IPS-18a (cell line): ENCODE data around the gene RPS15.
A peak's percentile ranks its signal among the peaks of the same experiment; 100 is the strongest.

ENCODE experiments used
- H3K27ac ChIP-seq: one replicate; pipeline ENCODE4 v1.5.1; 2013; ENCODE audit warnings: low read length
- H3K27me3 ChIP-seq: one replicate; pipeline ENCODE4 v1.6.1; 2013; ENCODE audit warnings: mild to moderate bottlenecking, low read length; ENCODE audit not compliant: control insufficient read depth, insufficient read depth
- H3K36me3 ChIP-seq: one replicate; pipeline ENCODE4 v1.6.1; 2013; ENCODE audit warnings: low read depth, low read length; ENCODE audit not compliant: control insufficient read depth
- H3K4me1 ChIP-seq: one replicate; pipeline ENCODE4 v1.6.1; 2013; ENCODE audit warnings: low read depth, low read length; ENCODE audit not compliant: control insufficient read depth
- H3K4me3 ChIP-seq: one replicate; pipeline ENCODE4 v1.5.1; 2013; ENCODE audit warnings: low read length
- H3K9ac ChIP-seq: one replicate; pipeline ENCODE4 v1.6.1; 2013; ENCODE audit warnings: mild to moderate bottlenecking, low read length, moderate library complexity
- H3K9me3 ChIP-seq: one replicate; pipeline ENCODE4 v1.6.1; 2013; ENCODE audit warnings: low read depth, low read length; ENCODE audit not compliant: control insufficient read depth

The RPS15 gene

DNA sequence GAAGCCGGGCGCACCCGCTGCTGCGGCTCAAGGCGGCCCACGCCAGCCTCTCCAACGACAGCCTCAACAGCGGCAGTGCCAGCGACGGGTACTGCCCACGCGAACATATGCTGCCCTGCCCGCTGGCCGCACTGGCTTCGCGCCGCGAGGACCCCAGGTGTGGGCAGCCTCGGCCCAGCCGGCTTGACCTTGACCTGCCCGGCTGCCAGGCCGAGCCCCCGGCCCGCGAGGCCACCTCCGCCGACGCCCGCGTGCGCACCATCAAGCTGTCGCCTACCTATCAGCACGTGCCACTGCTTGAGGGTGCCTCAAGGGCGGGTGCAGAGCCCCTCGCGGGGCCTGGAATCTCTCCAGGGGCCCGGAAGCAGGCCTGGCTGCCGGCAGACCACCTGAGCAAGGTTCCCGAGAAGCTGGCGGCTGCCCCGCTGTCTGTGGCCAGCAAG, 27.8 kb downstream of the RPS15 start:
- Histone ChIP-seq H3K27me3 (peaks cover 80% of the 10 kb centered on the region), H3K9ac (no peak overlapping the region), H3K9me3 (no peaks in the 10 kb centered on the region), H3K36me3 (no peaks in the 10 kb centered on the region), H3K27ac (no peak overlapping the region), H3K4me1 (no peaks in the 10 kb centered on the region), H3K4me3 (no peak overlapping the region)

DNA sequence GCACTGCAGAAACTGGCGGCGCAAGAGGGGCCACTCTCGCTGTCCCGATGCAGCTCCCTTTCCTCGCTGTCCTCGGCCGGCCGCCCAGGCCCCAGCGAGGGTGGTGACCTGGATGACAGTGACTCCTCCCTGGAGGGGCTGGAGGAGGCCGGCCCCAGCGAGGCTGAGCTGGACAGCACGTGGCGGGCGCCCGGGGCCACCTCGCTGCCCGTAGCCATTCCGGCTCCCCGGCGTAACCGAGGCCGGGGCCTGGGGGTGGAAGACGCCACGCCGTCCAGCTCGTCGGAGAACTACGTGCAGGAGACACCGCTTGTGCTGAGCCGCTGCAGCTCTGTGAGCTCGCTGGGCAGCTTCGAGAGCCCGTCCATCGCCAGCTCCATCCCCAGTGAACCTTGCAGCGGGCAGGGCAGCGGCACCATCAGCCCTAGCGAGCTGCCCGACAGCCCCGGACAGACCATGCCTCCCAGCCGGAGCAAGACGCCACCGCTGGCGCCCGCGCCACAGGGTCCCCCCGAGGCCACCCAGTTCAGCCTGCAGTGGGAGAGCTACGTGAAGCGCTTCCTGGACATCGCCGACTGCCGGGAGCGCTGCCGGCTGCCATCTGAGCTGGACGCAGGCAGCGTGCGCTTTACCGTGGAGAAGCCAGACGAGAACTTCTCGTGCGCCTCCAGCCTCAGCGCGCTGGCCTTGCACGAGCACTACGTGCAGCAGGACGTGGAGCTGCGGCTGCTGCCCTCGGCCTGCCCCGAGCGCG, 28.4 kb downstream of the RPS15 start:
- peaks cover 86% of the 10 kb centered on the region for H3K27me3 ChIP-seq
- no peak overlapping the region for H3K9ac ChIP-seq
- no peaks in the 10 kb centered on the region for H3K9me3 ChIP-seq
- no peaks in the 10 kb centered on the region for H3K36me3 ChIP-seq
- H3K27ac ChIP-seq = no peak overlapping the region
- H3K4me1 ChIP-seq = no peaks in the 10 kb centered on the region
- H3K4me3 ChIP-seq = no peak overlapping the region

DNA sequence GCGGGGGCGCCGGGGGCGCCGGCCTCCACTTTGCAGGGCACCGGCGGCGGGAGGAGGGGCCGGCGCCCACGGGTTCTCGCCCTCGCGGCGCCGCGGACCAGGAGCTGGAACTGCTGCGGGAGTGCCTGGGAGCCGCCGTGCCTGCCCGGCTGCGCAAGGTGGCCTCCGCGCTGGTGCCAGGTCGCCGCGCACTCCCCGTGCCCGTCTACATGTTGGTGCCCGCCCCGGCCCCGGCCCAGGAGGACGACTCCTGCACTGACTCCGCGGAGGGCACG, 29.0 kb downstream of the RPS15 start:
- Histone ChIP-seq H3K4me1 (no peaks in the 10 kb centered on the region), H3K9ac (no peak overlapping the region), H3K36me3 (no peaks in the 10 kb centered on the region), H3K9me3 (no peaks in the 10 kb centered on the region), H3K4me3 (no peak overlapping the region), H3K27me3 (peaks cover 92% of the 10 kb centered on the region), H3K27ac (no peak overlapping the region)

DNA sequence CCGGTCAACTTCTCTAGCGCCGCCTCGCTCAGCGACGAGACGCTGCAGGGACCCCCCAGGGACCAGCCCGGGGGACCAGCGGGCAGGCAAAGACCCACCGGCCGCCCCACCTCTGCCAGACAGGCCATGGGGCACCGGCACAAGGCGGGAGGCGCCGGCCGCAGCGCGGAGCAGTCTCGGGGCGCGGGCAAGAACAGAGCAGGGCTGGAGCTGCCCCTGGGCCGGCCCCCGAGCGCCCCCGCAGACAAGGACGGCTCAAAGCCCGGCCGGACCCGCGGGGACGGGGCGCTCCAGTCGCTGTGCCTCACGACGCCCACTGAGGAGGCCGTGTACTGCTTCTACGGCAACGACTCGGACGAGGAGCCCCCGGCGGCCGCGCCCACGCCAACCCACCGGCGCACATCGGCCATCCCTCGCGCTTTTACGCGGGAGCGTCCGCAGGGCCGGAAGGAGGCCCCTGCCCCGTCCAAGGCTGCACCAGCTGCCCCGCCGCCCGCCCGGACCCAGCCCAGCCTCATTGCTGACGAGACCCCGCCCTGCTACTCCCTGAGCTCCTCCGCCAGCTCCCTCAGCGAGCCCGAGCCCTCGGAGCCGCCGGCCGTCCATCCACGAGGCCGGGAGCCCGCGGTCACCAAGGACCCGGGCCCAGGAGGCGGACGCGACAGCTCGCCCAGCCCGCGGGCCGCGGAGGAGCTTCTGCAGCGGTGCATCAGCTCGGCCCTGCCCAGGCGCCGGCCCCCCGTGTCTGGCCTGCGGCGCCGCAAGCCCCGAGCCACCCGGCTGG, 29.5 kb downstream of the RPS15 start:
- no peak overlapping the region for H3K4me3 ChIP-seq
- H3K36me3 ChIP-seq = no peaks in the 10 kb centered on the region
- no peaks in the 10 kb centered on the region for H3K9me3 ChIP-seq
- H3K27ac ChIP-seq = no peak overlapping the region
- peaks cover 97% of the 10 kb centered on the region for H3K27me3 ChIP-seq
- H3K4me1 ChIP-seq = no peaks in the 10 kb centered on the region
- H3K9ac ChIP-seq = no peak overlapping the region

DNA sequence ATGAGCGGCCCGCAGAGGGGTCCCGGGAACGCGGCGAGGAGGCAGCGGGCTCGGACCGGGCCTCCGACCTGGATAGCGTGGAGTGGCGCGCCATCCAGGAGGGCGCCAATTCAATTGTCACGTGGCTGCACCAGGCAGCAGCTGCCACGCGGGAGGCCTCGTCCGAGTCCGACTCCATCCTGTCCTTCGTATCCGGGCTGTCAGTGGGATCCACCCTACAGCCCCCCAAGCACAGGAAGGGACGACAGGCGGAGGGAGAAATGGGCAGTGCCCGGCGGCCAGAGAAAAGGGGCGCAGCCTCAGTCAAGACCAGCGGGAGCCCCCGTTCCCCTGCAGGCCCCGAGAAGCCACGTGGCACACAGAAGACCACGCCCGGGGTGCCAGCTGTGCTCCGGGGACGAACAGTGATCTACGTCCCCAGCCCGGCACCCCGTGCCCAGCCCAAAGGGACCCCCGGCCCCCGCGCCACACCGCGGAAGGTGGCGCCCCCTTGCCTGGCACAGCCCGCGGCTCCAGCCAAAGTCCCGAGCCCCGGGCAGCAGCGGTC, 30.2 kb downstream of the RPS15 start:
- Histone ChIP-seq H3K4me3 (no peak overlapping the region), H3K9ac (no peak overlapping the region), H3K4me1 (no peaks in the 10 kb centered on the region), H3K27me3 (peaks cover 99% of the 10 kb centered on the region), H3K9me3 (no peaks in the 10 kb centered on the region), H3K27ac (no peak overlapping the region), H3K36me3 (no peaks in the 10 kb centered on the region)

DNA sequence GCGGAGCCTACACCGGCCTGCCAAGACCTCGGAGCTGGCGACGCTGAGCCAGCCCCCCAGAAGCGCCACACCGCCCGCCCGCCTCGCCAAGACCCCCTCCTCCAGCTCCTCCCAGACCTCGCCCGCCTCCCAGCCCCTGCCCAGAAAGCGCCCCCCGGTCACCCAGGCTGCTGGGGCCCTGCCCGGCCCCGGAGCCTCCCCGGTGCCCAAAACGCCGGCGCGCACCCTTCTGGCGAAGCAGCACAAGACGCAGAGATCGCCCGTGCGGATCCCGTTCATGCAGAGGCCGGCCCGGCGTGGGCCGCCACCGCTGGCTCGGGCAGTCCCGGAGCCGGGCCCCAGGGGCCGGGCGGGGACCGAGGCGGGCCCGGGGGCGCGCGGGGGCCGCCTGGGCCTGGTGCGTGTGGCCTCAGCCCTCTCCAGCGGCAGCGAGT, 30.6 kb downstream of the RPS15 start:
- H3K36me3 ChIP-seq = no peaks in the 10 kb centered on the region
- H3K9ac ChIP-seq = no peak overlapping the region
- H3K27me3 ChIP-seq = peaks cover 100% of the 10 kb centered on the region
- H3K4me3 ChIP-seq = no peak overlapping the region
- H3K4me1 ChIP-seq = no peaks in the 10 kb centered on the region
- no peak overlapping the region for H3K27ac ChIP-seq
- H3K9me3 ChIP-seq = no peaks in the 10 kb centered on the region

DNA sequence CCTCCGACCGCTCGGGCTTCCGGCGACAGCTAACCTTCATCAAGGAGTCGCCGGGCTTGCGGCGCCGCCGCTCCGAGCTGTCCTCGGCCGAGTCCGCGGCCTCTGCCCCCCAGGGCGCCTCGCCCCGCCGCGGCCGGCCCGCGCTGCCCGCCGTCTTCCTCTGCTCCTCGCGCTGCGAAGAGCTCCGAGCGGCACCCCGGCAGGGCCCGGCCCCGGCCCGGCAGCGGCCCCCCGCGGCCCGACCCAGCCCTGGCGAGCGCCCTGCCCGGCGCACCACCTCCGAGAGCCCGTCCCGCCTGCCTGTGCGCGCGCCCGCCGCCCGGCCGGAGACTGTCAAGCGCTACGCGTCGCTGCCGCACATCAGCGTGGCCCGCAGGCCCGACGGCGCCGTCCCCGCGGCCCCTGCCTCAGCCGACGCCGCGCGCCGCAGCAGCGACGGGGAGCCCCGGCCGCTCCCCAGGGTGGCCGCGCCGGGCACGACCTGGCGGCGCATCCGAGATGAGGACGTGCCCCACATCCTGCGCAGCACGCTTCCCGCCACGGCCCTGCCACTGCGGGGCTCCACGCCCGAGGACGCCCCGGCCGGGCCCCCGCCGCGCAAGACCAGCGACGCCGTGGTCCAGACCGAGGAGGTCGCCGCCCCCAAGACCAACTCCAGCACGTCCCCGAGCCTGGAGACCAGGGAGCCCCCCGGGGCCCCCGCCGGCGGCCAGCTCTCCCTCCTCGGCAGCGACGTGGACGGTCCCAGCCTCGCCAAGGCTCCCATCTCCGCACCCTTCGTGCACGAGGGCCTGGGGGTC, 31.3 kb downstream of the RPS15 start:
- H3K4me3 ChIP-seq = no peak overlapping the region
- H3K9ac ChIP-seq = no peak overlapping the region
- H3K9me3 ChIP-seq = no peaks in the 10 kb centered on the region
- H3K27ac ChIP-seq = no peak overlapping the region
- no peaks in the 10 kb centered on the region for H3K36me3 ChIP-seq
- H3K27me3 ChIP-seq = peaks cover 95% of the 10 kb centered on the region
- H3K4me1 ChIP-seq = no peaks in the 10 kb centered on the region

DNA sequence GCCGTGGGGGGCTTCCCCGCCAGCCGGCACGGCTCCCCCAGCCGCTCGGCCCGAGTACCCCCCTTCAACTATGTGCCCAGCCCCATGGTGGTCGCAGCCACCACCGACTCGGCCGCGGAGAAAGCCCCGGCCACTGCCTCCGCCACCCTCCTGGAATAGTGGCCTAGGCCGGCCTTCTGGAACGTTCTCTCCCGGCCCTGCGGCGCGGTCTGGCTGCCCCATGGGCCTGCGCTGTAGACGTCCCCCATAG, 31.8 kb downstream of the RPS15 start:
- H3K9ac ChIP-seq = no peak overlapping the region
- H3K4me3 ChIP-seq = peak overlapping the region; percentile 35
- H3K27me3 ChIP-seq = peaks cover 89% of the 10 kb centered on the region

DNA sequence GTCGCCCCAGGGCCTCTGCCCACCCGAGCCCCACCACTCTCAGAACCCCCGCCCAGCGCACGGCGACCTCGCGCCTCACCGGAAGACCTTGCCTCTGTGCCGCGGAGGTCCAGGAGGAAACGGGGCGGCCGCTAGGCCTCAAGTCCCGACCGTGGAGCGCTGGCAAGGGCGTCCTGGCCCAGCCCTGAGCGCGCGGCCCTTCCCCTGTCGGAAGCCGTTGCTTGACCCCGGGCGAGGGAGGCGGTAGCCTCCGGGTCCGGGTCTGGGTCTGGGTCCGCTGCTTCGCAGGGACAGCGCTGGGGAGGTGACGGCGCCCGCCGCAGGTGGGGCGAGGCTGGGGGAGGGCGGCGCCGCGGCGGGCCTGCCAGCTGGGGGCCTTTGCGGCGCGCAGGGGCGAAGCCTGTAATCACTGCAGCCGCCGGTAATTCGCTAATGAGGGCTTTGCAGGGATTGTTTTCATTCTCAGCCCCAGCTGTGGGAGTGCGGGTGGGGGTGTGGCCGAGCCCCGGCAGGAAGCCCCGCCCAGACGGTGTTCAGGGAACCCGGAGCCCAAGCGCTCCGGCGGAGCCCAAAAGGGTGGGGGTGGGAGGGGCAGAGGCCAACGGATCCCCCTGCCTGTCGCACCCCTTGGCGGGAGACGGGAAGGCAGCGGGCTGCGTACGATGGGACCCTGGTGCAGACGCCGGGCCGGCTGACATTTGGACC, 32.3 kb downstream of the RPS15 start:
- no peak overlapping the region for H3K9ac ChIP-seq
- H3K4me1 ChIP-seq = no peaks in the 10 kb centered on the region
- H3K4me3 ChIP-seq = peak overlapping the region; percentile 35
- no peak overlapping the region for H3K27ac ChIP-seq
- H3K36me3 ChIP-seq = no peaks in the 10 kb centered on the region
- H3K27me3 ChIP-seq = peaks cover 85% of the 10 kb centered on the region
- H3K9me3 ChIP-seq = no peaks in the 10 kb centered on the region

More for the DNA sequence above, 31.8 kb downstream of the RPS15 start:
- Histone ChIP-seq H3K9me3 (no peaks in the 10 kb centered on the region), H3K4me1 (no peaks in the 10 kb centered on the region), H3K36me3 (no peaks in the 10 kb centered on the region), H3K27ac (no peak overlapping the region)

DNA sequence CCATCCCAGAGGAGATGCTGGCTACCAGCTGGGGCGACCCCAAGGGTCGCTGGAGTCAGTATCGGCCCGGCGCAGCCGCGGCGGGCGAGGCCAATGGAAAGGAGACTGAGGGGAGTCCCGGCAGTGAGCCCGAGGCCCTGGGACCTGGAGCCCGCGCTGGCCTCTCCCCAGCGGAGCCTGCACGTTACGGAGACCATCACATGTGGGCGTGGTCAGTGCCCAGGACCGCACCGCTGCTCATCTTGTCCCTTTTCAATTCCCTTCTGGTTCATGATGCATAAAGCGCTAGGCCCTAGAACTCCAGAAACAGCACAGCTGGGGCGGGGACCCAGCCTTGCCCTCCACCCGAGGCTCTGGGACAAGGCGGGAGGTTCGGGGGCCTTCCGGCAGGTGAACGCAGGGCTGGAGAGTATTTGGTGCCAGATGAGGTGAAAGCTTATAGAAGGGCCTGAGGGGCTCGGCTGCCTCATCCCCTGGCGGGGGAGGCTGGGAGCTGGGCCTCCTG, 32.9 kb downstream of the RPS15 start:
- H3K9ac ChIP-seq = no peak overlapping the region
- H3K27me3 ChIP-seq = peaks cover 78% of the 10 kb centered on the region
- no peaks in the 10 kb centered on the region for H3K4me1 ChIP-seq
- no peaks in the 10 kb centered on the region for H3K36me3 ChIP-seq
- H3K9me3 ChIP-seq = no peaks in the 10 kb centered on the region
- peak overlapping the region; percentile 35 for H3K4me3 ChIP-seq
- no peak overlapping the region for H3K27ac ChIP-seq
